OCI-LY3 (cell line): Measurements from ENCODE around the gene RASL11A.
"Not testable (repeated sequence)": the region's sequence is repeated elsewhere in the genome, so short reads cannot be mapped to it uniquely, and the experiment has no call there.

Experiments used
- H2AFZ ChIP-seq: fragments of 200-600, 300-600 bp; shearing (Covaris generic); 2 replicates; pipeline ENCODE4 v1.6.0; 2014; ENCODE audit warnings: antibody characterized with exemption, low read depth, low read length
- H3K27ac ChIP-seq: fragments of 200-600, 300-600 bp; sonication (generic); 2 replicates; pipeline ENCODE4 v1.5.1; 2014; ENCODE audit warnings: mild to moderate bottlenecking, low read length, moderate library complexity, mixed read lengths
- H3K27me3 ChIP-seq: fragments of 200-600, 300-600 bp; sonication (generic); 2 replicates; pipeline ENCODE4 v1.6.1; 2014; ENCODE audit warnings: low read depth, low read length, mixed read lengths
- H3K36me3 ChIP-seq: fragments of 200-600, 300-600 bp; sonication (generic); replicated peaks from 2 replicates; pipeline ENCODE3; 2014; ENCODE audit warnings: low read depth, low read length, mixed read lengths
- H3K4me1 ChIP-seq: fragments of 300-600, 200-600 bp; sonication (generic); 2 replicates; pipeline ENCODE4 v1.6.1; 2014; ENCODE audit warnings: low read length, mixed read lengths
- H3K4me2 ChIP-seq: fragments of 200-600, 300-600 bp; sonication (generic); 2 replicates; pipeline ENCODE4 v1.6.1; 2014; ENCODE audit warnings: low read length, mixed read lengths
- H3K4me3 ChIP-seq: fragments of 300-600, 200-600 bp; sonication (generic); 2 replicates; pipeline ENCODE4 v1.5.1; 2014; ENCODE audit warnings: antibody characterized with exemption, mild to moderate bottlenecking, low read length, moderate library complexity
- H3K79me2 ChIP-seq: fragments of 300-600, 200-600 bp; shearing (Covaris generic); 2 replicates; pipeline ENCODE4 v1.6.1; 2014; ENCODE audit warnings: mild to moderate bottlenecking, low read length, mixed read lengths
- H3K9ac ChIP-seq: fragments of 300-600, 200-600 bp; shearing (Covaris generic); 2 replicates; pipeline ENCODE4 v1.6.0; 2014; ENCODE audit warnings: mild to moderate bottlenecking, low read length, moderate library complexity
- H3K9me3 ChIP-seq: fragments of 200-600, 300-600 bp; shearing (Covaris generic); 2 replicates; pipeline ENCODE4 v1.6.1; 2014; ENCODE audit warnings: low read length, mixed read lengths; ENCODE audit not compliant: insufficient read depth
- H4K20me1 ChIP-seq: fragments of 200-600, 300-600 bp; sonication (generic); 2 replicates; pipeline ENCODE4 v1.6.1; 2016; ENCODE audit warnings: low read length, mixed read lengths; ENCODE audit not compliant: insufficient read depth
- EZH2phosphoT487 ChIP-seq: fragments of 200-600 bp; shearing (Covaris generic); IDR thresholded peaks from 2 replicates; pipeline ENCODE4 v1.6.1; 2018; ENCODE audit warnings: antibody characterized with exemption, mixed run types, low read depth
- TF ChIP-seq, protein P1 (sequence below): fragments of 200-600, 300-600 bp; sonication (generic); IDR thresholded peaks from 2 replicates; pipeline ENCODE4 v1.5.1; 2014; ENCODE audit warnings: antibody characterized with exemption, low read length, low read depth

The RASL11A gene

DNA sequence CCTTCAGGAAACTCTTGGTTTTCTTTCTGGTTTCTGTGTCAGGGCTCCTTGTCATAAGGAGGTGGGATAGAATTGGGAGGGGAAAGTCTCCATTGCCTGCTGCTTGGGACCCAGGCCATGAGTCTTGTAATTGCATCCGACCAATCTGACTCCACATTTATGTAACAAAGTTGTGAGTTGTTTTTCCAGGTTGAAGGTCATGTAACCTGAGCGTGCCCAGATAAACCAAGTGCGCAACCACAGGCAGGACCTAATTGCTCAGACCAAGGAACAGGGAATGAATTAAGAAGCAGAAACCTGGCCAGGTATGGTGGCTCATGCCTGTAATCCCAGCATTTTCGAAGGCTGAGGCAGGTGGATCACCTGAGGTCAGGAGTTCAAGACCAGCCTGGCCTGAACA, 17.8 kb downstream of the RASL11A start:
- Histone ChIP-seq H3K27ac (no peak overlapping the region), H3K9ac (no peak overlapping the region), H2AFZ (no peak overlapping the region), H3K79me2 (no peaks in the 10 kb centered on the region), H3K4me2 (no peak overlapping the region), H3K9me3 (no peaks in the 10 kb centered on the region), H3K27me3 (peaks cover 11% of the 10 kb centered on the region; the same call in 1 of the 2 replicates), H3K36me3 (no peaks in the 10 kb centered on the region), H3K4me3 (no peak overlapping the region), H3K4me1 (peaks cover 7% of the 10 kb centered on the region), H4K20me1 (no peaks in the 10 kb centered on the region)
- TF ChIP-seq EZH2phosphoT487 = no peak
- TF ChIP-seq, protein P1, sequence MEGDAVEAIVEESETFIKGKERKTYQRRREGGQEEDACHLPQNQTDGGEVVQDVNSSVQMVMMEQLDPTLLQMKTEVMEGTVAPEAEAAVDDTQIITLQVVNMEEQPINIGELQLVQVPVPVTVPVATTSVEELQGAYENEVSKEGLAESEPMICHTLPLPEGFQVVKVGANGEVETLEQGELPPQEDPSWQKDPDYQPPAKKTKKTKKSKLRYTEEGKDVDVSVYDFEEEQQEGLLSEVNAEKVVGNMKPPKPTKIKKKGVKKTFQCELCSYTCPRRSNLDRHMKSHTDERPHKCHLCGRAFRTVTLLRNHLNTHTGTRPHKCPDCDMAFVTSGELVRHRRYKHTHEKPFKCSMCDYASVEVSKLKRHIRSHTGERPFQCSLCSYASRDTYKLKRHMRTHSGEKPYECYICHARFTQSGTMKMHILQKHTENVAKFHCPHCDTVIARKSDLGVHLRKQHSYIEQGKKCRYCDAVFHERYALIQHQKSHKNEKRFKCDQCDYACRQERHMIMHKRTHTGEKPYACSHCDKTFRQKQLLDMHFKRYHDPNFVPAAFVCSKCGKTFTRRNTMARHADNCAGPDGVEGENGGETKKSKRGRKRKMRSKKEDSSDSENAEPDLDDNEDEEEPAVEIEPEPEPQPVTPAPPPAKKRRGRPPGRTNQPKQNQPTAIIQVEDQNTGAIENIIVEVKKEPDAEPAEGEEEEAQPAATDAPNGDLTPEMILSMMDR = no peak

DNA sequence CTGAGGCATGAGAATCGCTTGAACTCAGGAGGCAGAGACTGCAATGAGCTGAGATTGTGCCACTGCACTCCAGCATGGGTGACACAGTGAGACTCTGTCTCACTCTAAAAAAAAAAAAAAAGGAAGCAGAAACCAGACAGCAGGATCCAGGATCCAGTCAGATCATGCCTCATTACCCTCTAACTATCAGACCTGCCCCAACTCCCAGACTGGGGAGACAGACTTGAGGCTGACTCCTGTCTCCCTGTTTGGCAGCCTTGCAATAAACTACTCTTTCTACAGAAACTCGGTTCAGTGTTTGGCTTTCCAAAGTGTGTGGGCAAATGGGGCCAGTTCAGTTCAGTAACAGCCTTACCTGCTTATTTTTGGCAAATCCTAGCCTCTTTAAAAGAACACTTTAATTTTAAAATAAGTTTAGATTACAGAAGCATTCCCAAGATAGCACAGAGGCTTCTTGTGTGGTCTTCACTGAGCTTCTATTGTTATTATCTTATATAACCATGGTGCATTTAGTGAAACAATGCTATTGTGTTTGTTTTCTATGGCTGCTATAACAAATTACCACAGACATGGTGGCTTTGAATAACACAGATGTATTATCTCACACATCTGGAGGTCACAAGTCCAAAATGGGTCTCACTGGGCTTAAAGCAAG, 18.5 kb downstream of the RASL11A start:
- Histone ChIP-seq H2AFZ (no peak overlapping the region), H3K27me3 (peaks cover 16% of the 10 kb centered on the region), H3K9ac (no peak overlapping the region), H3K27ac (no peak overlapping the region), H3K36me3 (no peaks in the 10 kb centered on the region), H4K20me1 (no peaks in the 10 kb centered on the region), H3K9me3 (no peaks in the 10 kb centered on the region), H3K4me1 (peaks cover 7% of the 10 kb centered on the region), H3K4me3 (no peak overlapping the region), H3K4me2 (no peak overlapping the region), H3K79me2 (no peaks in the 10 kb centered on the region)
- TF ChIP-seq, protein P1 = no peak
- TF ChIP-seq EZH2phosphoT487 = no peak

DNA sequence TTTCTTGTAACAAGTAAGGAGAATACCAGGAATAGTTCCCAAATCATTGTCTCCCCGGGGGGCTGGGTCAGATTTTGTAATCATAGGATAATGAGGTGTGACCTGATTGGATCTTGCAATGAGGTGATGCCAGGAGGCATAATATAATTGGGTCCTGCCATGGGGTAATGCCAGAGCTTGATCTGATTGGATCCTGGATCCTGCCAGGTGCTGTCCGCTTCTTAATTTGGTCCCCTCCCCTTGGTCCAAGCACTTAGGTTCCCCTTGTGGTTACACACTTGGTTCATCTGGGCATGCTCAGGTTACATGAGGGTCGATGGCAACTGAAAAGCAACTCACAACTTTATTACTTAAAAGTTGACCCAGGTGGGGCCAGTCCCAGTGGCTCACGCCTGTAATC, 20.1 kb downstream of the RASL11A start:
- Histone ChIP-seq H3K27me3 (peaks cover 32% of the 10 kb centered on the region), H3K4me1 (peaks cover 7% of the 10 kb centered on the region), H3K36me3 (no peaks in the 10 kb centered on the region), H3K9me3 (no peaks in the 10 kb centered on the region), H3K4me3 (no peak overlapping the region), H3K4me2 (no peak overlapping the region), H2AFZ (no peak overlapping the region), H3K27ac (no peak overlapping the region), H3K9ac (no peak overlapping the region), H4K20me1 (no peaks in the 10 kb centered on the region), H3K79me2 (no peaks in the 10 kb centered on the region)
- TF ChIP-seq, protein P1 = no peak
- TF ChIP-seq EZH2phosphoT487 = no peak

DNA sequence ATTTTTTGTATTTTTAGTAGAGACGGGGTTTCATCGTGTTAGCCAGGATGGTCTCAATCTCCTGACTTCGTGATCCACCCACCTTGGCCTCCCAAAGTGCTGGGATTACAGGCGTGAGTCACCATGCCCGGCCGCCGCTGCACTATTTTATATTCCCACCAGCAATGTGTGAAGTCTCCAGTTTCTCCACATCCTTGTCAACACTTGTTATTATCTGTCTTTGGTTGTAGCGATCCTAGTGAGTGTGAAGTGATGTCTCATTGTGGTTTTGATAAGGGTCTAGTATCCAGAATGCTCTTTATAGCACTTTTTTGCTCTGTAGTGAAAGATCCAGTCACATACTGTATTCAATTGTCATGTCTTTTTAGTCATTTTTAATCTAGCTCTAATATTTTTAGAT, 21.3 kb downstream of the RASL11A start:
- not testable (repeated sequence) for H3K27ac ChIP-seq, H3K9ac ChIP-seq, H3K79me2 ChIP-seq, H2AFZ ChIP-seq, H3K36me3 ChIP-seq, H3K9me3 ChIP-seq, H3K4me3 ChIP-seq, H4K20me1 ChIP-seq, H3K4me1 ChIP-seq, H3K4me2 ChIP-seq
- peaks cover 37% of the 10 kb centered on the region for H3K27me3 ChIP-seq
